Fibroblast of lung (primary cell): ENCODE measurements around the gene PCSK6.

Experiments used
- EZH2 ChIP-seq: IDR thresholded peaks from 2 replicates; pipeline ENCODE4 v1.5.1; 2012; ENCODE audit warnings: low read length, control low read depth, mild to moderate bottlenecking; ENCODE audit errors: missing control alignments
- TF ChIP-seq, protein P1 (sequence below), 2 donors: IDR thresholded peaks in 1 of 2; conservative IDR thresholded peaks in 1 of 2; 1 replicate in 1 of 2; 2 replicates in 1 of 2; pipeline ENCODE4 v1.5.1; 2011 to 2012; ENCODE audit warnings: low read length in 2 of 2, control low read depth in 1 of 2, inconsistent platforms in 1 of 2, low read depth in 1 of 2, mild to moderate bottlenecking in 1 of 2

DNA sequence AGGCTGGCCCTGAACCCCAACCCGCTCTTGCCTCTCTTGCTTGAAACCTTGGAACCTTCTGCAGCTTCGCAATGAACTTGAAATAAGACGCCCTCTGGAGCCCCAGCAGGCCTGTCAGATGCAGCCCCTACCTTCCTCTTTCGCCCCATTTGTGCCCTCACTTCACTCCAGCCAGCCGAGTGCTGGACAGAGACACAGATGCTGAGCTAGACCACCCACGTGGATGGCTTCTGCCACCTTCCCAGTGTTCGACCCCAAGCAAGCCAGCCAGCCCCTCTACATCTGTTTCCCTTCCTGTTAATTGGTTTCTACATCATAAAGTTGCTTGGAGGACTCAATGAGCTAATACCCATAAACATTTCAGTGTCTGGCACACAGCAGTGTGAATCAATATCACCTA lies 170.7 kb downstream of the PCSK6 start:
- TF ChIP-seq, protein P1, sequence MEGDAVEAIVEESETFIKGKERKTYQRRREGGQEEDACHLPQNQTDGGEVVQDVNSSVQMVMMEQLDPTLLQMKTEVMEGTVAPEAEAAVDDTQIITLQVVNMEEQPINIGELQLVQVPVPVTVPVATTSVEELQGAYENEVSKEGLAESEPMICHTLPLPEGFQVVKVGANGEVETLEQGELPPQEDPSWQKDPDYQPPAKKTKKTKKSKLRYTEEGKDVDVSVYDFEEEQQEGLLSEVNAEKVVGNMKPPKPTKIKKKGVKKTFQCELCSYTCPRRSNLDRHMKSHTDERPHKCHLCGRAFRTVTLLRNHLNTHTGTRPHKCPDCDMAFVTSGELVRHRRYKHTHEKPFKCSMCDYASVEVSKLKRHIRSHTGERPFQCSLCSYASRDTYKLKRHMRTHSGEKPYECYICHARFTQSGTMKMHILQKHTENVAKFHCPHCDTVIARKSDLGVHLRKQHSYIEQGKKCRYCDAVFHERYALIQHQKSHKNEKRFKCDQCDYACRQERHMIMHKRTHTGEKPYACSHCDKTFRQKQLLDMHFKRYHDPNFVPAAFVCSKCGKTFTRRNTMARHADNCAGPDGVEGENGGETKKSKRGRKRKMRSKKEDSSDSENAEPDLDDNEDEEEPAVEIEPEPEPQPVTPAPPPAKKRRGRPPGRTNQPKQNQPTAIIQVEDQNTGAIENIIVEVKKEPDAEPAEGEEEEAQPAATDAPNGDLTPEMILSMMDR (conservative IDR thresholded peaks at IDR 0.05 in 1 of 2, IDR thresholded peaks at IDR 0.05 in 1 of 2; ENCODE audit: low read depth in 1 of 2, low read length in 2 of 2): no peak
- no peak for TF ChIP-seq EZH2
